UCSD-AML1 (cell line): ENCODE data around the gene ZBP1.

Source experiments
- DNase-seq: peaks from one replicate; lab custom pipeline; 2025; ENCODE audit not compliant: unreplicated experiment; lab: John Stamatoyannopoulos, UW

ZBP1 gene, protein sequence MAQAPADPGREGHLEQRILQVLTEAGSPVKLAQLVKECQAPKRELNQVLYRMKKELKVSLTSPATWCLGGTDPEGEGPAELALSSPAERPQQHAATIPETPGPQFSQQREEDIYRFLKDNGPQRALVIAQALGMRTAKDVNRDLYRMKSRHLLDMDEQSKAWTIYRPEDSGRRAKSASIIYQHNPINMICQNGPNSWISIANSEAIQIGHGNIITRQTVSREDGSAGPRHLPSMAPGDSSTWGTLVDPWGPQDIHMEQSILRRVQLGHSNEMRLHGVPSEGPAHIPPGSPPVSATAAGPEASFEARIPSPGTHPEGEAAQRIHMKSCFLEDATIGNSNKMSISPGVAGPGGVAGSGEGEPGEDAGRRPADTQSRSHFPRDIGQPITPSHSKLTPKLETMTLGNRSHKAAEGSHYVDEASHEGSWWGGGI

DNA sequence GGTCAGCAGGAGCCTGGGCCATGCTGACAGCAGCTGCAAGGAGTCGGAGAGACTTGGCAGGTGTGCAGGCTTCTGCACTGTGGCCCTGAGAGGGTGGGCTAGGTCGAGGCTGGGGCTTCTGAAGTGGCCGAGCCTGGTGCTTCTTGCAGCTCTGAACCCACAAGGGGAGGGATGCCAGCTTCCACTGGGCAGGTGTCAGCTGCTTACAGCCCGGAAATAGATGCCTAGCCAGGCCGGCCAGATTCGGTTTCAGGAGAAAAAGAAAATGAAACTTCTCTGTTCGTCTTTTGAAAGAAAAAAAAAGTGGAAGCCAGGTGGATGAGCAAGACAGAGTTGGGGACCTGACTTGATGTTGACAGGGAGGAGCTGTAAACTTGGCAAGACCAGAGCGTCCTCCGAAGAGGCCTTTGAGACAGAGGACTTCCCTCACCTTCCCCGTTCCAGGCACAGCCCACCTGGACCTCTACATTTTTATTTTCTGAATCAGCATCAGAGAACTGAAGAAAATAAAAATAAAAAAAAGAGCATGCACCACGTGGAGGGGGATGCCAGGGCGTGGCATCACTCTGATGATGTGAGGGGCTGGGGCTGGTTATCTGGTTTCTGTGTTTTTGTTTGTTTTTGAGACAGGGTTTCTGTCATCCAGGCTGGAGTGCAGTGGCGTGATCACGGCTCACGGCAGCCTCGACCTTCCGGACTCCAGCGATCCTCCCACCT is at the start of gene ZBP1:
TSS of gene ZBP1 (minus strand) at position 153 of the 717 bp plus-strand sequence. CDS start at position 22, 131 bp downstream.
- DNase-seq, result no peak

DNA sequence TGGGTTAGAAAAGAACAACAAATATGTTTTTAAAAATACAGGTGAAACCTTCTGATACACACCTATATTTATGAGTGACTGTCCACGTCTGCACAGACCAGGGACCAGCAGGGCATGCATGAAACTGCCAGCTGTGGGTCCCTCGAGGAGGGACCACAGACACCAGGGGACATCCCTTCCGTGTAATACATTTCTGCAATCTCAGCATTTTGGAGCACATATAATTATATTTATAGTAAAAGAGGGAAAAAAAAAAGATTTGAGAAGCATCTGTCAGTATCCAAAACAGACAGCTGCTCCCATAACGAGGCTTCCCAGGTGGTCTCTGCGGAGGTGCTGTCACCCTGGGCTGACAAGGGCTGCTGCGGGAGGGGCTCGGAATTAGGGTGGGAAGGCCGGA is 49.4 kb upstream of the ZBP1 start:
- DNase-seq, result no peak

DNA sequence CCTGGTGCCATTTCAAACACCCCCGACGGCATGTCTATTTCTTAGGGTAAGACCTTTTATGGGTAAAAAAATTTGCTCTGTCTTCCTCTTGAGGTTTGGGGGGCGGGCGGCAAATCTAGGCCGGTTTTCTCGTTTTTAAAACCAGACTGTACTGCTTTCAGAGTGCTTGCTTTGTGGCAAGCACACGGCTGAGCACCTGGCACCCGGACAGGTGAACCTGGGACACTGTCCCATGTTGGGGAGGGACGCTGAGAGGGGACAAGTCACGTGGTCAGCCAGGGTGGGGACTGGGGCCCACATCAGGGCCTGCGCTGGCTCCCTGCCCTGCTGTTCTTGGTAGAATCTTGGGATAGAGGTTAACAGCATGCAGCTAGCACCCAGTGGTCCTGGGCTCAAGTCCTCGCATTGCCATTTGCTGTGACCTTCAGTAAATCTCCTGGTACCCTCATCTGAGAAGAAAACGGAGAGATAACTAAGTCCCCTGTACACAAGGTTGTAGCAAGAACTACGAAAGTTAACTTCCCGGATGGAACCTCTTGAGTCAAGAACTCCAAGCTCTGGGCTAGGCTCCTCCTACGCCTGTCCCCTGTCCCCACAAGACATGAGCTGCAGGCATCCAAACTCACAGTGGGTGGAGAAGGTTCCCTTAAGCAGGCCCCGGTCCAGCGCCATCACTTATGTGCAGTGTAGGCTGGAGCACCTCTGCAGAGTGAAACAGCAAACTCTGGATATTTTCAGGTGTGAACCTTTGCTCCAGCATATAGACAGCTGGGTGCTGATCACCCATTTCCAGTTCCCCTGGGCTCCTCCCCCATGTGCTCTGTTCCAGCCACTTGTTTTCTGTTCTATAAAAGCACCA is 47.9 kb upstream of the ZBP1 start:
- no peak for DNase-seq

DNA sequence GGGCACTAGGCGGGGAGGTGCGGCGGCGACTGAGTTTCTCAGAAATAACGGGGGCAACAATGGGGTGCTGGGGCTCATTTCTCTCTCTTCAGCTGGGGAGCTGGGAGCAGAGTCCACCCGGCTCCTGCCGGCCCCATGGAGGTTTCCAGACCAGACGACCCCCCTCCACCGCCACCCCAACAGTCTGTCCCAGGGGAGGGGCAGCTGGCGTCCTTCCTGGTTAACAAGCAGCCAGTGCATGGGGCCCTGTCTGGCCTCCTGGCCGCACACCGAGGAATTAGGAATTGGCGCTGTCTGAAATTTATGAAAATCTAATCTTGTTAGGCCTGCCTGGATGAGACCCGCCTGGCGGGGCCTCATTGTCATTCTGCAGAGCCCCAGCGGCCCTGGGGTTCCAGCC is 47.2 kb upstream of the ZBP1 start:
- no peak for DNase-seq

DNA sequence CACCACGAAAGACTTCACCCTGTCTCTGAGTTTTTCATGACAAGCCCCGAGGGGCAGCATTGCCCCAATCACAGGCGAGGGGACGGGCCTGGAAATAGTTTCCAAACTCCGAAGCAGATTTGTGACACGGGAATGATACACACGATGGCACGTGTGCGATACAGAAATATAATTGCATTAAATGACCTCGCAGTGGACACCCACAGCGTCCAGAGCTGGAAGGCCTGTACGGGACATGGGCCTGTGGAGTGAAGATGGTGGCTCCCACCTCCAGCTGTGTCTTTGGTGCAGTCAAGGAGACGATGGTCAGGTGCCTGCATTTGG is 46.6 kb upstream of the ZBP1 start:
- no peak for DNase-seq

DNA sequence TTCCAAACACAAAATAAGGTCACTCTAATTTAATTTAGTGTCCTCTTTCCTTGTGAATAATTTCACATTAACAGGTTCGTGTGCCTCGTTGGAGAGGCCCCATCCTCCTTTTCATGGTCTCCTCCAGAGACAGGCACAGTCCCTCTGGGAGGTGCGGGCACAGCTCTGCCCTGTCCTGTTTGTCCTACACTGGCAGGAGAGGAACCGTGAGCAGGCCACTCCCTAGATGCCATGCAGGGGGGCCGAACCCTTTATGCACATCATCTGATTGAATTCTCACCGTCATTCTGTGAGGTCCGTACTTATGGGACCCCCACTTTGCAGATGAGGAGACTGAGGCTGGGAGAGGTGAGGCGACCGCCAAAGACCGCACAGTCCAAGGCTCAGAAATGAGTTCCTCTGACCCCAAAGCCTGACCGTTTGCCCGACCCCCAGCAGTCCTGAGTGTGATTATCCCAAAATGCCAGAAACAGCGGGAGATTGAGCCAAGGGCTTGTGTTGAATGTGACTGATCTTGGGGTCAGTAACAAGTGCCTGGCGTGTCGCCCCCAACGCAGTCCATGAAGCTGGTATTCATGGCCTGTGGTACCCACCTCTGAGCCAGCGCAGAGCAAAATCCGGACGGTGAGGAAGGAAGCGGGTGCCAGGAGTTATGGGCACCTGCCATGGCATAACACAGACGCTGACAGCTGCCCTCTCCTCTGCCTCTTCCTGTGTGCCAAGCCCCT is 46.0 kb upstream of the ZBP1 start:
- DNase-seq, result no peak

DNA sequence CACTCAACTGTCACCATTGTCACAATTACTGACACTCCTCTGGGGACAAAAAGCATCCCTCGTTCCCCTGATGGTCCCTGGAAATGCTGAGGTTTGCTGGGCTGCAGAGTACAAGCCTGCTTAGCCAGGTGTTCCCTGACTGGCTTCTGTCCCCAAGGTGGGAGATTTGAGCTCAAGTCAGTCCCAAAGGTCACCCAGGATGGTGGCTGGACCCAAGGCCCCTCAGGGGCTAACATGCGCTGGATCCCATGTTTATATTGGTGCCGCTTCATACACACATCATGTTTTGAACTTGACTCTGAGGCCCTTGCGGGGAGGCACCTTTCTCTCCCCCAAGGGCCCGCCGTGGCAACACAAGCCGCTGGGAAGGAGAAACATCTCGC is 45.4 kb upstream of the ZBP1 start:
- no peak for DNase-seq

DNA sequence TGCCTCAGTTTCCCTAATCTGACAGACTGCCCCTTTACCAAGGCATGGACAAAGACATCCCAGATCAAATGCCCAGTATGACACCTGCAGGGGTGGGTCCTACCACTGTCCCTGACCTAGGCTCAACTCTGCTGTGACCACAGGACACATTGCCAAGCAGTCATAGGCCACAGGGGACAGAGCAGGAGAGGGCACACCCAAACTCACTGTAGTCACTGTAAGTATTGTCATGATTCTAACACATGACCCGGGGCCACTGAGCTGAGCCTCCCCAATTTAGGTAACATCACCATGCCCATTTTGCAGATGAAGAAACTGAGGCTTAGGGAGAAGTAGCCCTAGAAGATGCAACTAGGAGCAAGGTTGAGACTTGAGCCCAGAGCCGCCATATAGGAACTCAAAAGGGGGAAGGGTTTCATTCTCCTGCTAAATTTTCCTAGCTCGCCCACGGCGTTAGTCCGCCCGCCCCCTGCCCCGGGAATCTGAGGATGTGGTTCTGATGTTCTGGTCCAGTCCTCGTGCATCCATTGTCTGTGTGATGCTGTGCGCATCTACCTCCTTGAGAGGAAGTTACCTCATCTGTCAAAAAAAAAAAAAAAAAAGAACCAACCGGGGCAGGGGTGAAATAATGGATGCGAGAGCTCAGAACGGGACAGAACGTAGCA is 44.8 kb upstream of the ZBP1 start:
- no peak for DNase-seq

DNA sequence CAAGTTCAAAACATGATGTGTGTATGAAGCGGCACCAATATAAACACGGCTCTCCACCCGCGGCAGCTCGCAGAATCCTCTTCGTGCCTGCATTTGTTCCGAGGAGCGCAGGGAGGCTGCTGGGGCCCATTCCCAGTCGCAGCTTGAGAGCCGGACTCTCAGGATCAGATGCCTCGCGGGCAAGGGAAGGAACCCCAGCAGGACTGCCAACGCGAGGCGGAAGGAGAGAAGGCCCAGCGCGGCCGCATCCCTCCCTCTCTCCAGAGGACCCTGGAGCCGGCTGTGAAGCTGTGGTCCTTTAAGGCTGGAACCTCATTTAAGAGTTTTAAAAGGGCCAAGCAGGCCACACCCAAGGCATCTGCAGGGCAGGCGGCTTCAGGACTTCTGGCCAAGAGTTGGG is 44.2 kb upstream of the ZBP1 start:
- DNase-seq, result no peak

DNA sequence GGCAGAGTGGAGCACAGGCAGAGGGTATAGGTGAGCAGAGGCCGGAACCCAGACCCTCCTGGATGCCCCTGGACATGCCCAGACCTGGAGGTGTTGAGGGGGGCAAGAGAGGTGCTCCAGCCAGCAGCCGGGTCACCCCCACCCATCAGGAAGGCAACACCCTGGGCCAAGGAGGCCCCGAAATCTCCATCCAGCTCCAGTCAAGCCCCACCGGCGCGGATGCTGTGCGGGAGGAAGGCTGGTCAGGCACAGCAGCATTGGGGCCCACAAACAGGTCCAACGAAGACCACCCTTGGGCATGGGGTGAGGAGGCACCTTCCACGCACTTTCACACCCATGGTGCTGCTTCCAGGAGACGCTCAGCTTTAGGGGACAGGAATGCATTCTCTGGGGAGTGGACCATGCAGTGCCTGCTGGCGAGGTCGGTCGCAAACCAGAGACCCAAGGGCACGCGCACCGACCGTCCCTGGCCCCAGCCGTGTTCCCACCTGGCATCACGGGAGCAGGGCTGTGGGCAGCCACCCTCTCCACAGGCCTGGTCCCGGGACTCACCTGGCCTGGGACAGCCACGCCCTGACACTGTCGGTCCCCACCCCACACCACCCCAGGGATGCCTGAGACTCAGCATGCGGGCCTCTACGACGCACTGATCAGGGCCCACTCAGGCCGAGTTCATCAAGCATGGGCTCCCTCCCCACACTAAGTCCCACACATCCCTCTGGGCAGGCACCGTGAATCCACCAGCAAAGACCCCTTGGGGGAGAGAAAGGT is 43.6 kb upstream of the ZBP1 start:
- no peak for DNase-seq

DNA sequence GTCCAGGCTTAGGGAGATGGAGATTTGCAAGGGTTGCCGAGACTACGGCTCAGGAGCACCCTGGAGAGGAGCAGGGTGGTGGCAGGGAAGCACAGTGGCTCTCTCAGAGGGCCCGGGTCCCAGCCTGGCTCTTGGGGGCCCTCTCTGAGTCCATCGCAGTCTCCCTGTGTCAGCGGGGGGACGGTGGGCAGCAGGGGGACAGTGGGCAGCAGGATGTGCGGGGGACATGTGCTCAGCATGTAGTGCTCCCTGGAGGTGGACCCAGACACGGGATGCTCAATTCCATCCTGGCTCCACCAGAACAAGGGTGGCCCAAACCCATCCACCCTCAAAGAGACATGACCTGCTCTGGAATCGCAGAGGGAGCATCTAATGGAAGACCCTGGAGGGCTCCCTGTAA is 43.0 kb upstream of the ZBP1 start:
- no peak for DNase-seq

DNA sequence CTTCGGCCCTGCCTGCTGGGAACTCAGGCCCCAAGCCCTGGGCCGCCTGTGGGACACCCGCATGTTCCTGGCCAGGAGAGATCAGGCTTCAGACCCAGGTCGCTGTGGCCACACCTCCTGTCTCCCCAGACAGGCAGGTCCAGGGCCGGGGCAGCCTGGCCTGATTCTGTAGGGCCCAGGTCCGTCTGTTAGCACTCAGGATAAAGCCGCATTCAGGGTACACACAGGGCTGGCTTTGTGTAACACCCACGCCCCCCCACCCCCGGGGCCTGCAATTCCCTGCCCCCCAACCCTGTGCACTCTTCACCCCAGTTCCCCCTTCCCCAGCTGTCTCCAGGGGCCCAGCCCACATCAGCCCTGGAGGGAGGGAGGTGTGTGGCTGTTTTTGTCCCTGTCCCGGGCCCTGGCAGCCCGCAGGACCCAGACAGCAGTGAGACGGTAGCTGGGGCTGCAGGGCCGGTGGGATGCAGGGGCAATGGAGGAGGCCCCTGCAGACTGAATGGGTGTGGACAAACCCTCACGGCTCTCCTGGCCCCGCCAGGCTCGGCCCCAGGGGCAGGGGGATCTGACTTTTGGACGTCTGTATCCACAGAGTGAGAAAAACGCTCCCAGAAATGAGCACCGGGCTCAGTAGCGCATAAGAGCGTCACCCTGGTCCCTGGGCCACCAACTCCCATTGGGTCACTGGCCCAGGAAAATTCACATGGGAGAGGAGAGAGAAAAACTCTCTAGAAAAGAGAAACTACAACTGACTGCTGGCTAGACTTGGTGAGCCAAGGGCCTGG is 42.4 kb upstream of the ZBP1 start:
- no peak for DNase-seq

DNA sequence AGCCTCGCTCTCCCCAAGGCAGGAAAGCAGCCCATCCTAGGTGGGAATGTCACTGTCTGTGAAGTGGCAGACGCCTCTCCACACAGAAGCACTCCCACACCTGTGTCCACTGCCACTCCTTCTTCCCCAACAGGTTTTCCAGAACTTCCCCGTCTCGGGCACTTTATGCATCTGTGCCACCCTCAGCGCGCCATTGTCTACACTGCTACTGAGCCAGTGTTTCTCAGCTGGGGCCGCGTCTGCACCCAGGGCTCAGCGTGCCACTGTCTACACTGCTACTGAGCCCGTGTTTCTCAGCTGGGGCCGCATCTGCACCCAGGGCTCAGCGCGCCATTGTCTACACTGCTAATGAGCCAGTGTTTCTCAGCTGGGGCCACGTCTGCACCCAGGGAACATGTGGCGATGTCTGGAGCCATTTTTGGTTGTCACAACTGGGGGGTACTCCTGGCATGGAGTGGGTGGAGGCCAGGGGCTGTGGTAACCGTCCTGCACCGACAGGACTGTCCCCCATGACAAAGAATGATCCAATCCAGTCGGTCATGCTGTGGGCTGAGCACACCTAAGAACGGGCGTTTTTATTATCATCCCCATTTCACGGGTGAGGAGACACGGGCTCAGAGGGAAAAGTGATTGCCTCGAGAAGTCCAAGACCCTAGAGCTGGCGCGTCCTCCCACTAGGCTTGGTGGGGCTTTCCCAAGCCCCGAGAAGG is 41.7 kb upstream of the ZBP1 start:
- no peak for DNase-seq

DNA sequence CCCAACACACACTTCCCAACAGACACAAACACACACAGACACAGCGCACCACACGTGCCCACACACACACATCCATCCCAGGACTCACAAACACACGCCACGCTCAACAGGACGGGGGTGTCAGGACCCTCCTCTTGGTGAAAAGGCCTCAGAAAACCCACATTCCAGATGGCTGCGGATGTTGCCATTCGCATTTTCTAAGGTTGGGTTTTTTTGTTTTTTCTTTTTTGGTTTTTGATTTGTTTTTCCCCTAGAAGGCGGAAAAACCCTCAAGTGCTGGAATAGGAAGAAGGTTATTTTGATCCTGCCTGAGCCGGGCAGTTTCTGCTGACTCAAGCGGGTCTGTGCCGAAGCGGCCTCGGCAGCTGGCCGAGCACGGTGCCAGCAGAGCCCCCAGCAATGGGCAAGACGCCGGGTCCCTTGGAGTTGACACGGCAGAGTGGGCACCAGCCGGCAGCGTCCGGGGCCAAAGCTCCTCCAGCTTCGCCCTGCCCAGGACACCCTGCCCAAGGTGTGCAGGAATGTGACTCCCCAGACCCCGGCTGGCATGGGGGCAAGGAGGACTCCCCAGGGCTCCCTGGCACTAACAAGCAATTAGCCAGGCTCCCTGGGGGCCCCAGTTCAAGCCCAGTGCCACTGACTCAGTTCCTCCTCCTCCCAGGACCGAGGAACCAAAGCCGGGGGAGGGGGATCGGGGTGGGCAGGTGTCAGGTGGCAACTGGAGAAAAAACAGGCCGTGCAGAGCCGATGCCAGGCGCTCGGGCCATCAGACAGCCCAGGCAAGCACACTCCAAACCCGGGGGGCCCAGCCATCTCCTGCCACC is 40.9 kb upstream of the ZBP1 start:
- DNase-seq, result no peak

DNA sequence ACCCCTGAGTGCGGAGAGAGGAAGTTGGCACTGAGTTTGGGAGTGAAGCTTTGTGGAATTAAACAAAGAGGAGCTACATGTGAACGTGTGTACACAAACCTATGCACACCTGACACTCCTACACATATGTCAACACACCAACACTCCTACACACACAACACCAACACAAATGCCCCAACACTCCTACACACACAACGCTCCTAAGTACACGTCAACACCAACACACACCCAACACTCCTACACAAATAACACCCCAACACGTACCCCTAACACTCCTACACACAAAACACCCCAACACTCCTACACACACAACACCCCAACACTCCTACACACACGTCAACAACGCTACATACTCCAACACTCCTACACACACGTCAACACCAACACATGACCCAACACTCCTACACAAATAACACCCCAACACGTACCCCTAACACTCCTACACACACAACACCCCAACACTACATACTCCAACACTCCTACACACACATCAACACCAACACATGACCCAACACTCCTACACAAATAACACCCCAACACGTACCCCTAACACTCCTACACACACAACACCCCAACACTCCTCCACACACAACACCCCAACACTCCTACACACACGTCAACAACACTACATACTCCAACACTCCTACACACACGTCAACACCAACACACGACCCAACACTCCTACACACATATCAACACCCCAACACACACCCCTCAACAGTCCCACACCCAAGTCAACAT is 40.1 kb upstream of the ZBP1 start:
- no peak for DNase-seq

DNA sequence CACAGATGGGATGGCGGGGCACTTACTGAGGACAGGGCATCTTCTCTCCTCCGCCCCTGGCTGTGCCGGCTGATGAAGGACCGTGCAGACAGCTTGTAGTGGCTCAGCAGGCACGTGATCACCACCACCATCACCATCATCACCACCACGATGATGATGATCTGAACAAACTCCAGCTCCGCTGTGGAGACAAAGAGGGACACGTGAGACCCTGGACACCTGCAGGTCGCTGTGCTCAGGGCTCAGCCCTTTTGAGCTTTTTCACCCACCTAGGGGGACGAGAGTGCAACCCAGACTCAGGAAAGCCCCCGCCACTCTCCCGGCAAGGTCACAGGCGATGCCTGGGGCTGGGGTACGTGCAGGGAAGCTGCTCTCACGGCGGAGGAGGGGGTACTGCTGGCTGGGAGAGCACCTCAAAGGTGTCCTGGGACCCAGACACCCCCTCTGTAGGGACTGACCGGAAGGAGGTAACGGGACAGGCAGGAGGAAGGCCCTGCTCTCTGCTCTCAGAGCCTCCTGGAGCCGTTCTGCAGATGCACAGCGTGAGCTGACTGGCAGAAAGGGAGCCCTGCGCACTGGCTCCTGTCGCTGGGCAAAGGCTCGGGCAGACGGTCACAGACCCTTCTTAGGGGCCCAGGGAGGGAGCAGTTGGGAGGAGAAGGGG is 39.4 kb upstream of the ZBP1 start:
- DNase-seq, result no peak
